CD4-positive, alpha-beta T cell treated with Interferon gamma for 1 hour (primary cell): ENCODE results near the gene NXPH2.

ENCODE experiments used
- DNase-seq: peaks from one replicate; pipeline ENCODE4 v3.0.0-alpha.2; 2020

Gene NXPH2

GRCh38 chr2:138630164-138630563 lies 150.0 kb downstream of the NXPH2 start:
- no peak for DNase-seq

- no peak for DNase-seq
Observed at GRCh38 chr2:138626148-138626547, 154.0 kb downstream of the NXPH2 start.

GRCh38 chr2:138622613-138623012 lies 157.6 kb downstream of the NXPH2 start:
- no peak for DNase-seq

GRCh38 chr2:138621139-138621538 lies 159.1 kb downstream of the NXPH2 start:
- no peak for DNase-seq

- no peak for DNase-seq
Observed at GRCh38 chr2:138620431-138620830, 159.8 kb downstream of the NXPH2 start.
